ENCODE data around the gene SLC35F6. TPM values are rescaled to one million over a fixed set of nuclear protein-coding genes. Genes with fewer than 3 reads are reported as not detected.
A peak's percentile ranks its signal among the peaks of the same experiment; 100 is the strongest.

The SLC35F6 gene
- total RNA-seq, 3 donors from 2014 or later: 32.8 to 57.3 (median 55.1) TPM

DNA sequence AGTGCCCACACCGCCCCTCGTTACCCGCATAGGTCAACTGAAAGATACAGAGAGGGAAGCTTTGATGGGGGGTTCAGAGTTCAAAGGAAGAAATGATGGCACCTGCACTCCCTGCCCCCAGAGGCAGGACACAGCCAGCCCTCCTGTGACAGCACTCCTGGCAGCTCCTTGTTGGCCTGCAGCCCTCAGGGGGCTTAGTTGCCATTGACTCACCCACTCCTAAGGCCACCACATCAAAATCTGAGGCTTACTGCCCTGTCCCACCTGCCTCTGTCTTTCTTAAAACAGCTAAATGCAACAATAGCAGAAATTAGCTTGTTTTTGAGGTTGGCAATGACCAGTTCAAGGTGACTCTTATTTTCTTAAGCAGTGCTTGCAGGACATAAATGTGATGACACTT is 31.6 kb upstream of the SLC35F6 start:
- Histone ChIP-seq H3K27ac (no peak overlapping the region), H3K27me3 (no peaks in the 10 kb centered on the region), H3K4me1 (no peaks in the 10 kb centered on the region), H3K36me3 (no peaks in the 10 kb centered on the region), H3K9me3 (no peaks in the 10 kb centered on the region), H3K4me3 (no peak overlapping the region)
- intact Hi-C loops (cut with DNase I; ENCODE audit: low total_unique reads): no loop called here
- TF ChIP-seq POLR2AphosphoS5 (IDR thresholded peaks at IDR 0.05) (no peak), POLR2A (IDR thresholded peaks at IDR 0.05) (no peak)
- TF ChIP-seq, protein P1, sequence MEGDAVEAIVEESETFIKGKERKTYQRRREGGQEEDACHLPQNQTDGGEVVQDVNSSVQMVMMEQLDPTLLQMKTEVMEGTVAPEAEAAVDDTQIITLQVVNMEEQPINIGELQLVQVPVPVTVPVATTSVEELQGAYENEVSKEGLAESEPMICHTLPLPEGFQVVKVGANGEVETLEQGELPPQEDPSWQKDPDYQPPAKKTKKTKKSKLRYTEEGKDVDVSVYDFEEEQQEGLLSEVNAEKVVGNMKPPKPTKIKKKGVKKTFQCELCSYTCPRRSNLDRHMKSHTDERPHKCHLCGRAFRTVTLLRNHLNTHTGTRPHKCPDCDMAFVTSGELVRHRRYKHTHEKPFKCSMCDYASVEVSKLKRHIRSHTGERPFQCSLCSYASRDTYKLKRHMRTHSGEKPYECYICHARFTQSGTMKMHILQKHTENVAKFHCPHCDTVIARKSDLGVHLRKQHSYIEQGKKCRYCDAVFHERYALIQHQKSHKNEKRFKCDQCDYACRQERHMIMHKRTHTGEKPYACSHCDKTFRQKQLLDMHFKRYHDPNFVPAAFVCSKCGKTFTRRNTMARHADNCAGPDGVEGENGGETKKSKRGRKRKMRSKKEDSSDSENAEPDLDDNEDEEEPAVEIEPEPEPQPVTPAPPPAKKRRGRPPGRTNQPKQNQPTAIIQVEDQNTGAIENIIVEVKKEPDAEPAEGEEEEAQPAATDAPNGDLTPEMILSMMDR (IDR thresholded peaks at IDR 0.05): no peak
- DNase-seq (ENCODE audit: low spot score in 2 of 2): no peak

DNA sequence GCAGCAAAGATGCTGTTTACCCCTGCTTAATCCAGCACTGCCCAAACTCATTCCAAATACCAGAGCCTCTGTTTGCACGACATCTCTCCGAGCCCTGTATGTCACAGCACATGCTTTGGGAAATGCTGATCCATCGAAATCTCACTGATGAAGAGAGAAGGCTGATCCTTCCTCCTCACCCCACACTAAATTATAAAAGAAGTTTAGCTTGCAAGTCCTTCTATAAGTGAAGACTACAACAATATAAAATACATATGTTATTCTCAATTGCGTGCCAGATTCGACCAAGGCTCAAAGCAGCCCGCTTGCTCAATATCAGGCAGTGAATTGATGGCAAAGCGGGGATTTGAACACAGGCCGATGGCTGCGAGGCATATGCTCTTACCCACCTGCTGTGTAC is 30.7 kb upstream of the SLC35F6 start:
- Histone ChIP-seq H3K36me3 (no peaks in the 10 kb centered on the region), H3K4me1 (no peaks in the 10 kb centered on the region), H3K9me3 (no peaks in the 10 kb centered on the region), H3K4me3 (no peak overlapping the region), H3K27me3 (no peaks in the 10 kb centered on the region), H3K27ac (no peak overlapping the region)
- no peak for DNase-seq (ENCODE audit: low spot score in 2 of 2)
- TF ChIP-seq POLR2AphosphoS5 (IDR thresholded peaks at IDR 0.05) (no peak), POLR2A (IDR thresholded peaks at IDR 0.05) (no peak)
- TF ChIP-seq, protein P1 (IDR thresholded peaks at IDR 0.05): no peak
- intact Hi-C loops (cut with DNase I; ENCODE audit: low total_unique reads): no loop called here

- peak overlapping the region in 1 of 2 donors; percentile 5 for H3K27ac ChIP-seq
- TF ChIP-seq POLR2A (IDR thresholded peaks at IDR 0.05) (no peak), POLR2AphosphoS5 (IDR thresholded peaks at IDR 0.05) (no peak)
- TF ChIP-seq, protein P1 (IDR thresholded peaks at IDR 0.05): no peak
- H3K4me1 ChIP-seq: no peaks in the 10 kb centered on the region
- intact Hi-C loops (cut with DNase I; ENCODE audit: low total_unique reads): no loop called here
- no peaks in the 10 kb centered on the region for H3K27me3 ChIP-seq
- H3K9me3 ChIP-seq: no peaks in the 10 kb centered on the region
- no peak for DNase-seq (ENCODE audit: low spot score in 2 of 2)
- H3K4me3 ChIP-seq: no peak overlapping the region
- H3K36me3 ChIP-seq: no peaks in the 10 kb centered on the region
Observed at GRCh38 chr2:26735097-26735496, 29.0 kb upstream of the SLC35F6 start.

- Histone ChIP-seq H3K27me3 (no peaks in the 10 kb centered on the region), H3K4me1 (no peaks in the 10 kb centered on the region), H3K36me3 (no peaks in the 10 kb centered on the region), H3K9me3 (no peaks in the 10 kb centered on the region), H3K4me3 (no peak overlapping the region), H3K27ac (peak overlapping the region in 1 of 2 donors; percentile 38)
- intact Hi-C loops (cut with DNase I; ENCODE audit: low total_unique reads): no loop called here
- TF ChIP-seq POLR2AphosphoS5 (IDR thresholded peaks at IDR 0.05): peak in 2 of 3 donors; percentile 40 to 57
- no peak for TF ChIP-seq POLR2A (IDR thresholded peaks at IDR 0.05)
- DNase-seq (ENCODE audit: low spot score in 2 of 2): no peak
Observed at GRCh38 chr2:26735883-26736588, 28.0 kb upstream of the SLC35F6 start.

DNA sequence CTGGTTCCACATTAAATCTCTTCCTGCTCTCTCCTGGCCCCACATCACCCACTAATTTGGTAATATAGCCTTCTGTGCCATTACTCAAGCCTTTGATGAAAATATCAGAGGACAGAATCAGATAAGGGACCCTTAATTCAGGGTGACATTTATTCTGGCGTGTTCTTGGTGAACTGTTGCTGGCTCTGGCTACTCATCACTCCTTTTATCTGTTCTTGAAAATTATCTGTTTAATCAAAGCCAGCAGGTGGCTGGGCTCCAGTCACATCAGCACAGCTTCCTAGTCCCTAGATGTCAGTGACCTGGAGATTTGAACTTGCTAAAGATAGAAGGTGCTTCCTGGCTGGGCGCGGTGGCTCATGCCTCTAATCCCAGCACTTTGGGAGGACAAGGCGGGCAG is 26.9 kb upstream of the SLC35F6 start:
- no peak overlapping the region for H3K27ac ChIP-seq
- TF ChIP-seq POLR2A (IDR thresholded peaks at IDR 0.05) (no peak), POLR2AphosphoS5 (IDR thresholded peaks at IDR 0.05) (no peak)
- TF ChIP-seq, protein P1 (IDR thresholded peaks at IDR 0.05): no peak
- intact Hi-C loops (cut with DNase I; ENCODE audit: low total_unique reads): no loop called here
- no peak overlapping the region for H3K4me3 ChIP-seq
- H3K36me3 ChIP-seq: no peaks in the 10 kb centered on the region
- DNase-seq (ENCODE audit: low spot score in 2 of 2): no peak
- no peaks in the 10 kb centered on the region for H3K27me3 ChIP-seq
- no peaks in the 10 kb centered on the region for H3K4me1 ChIP-seq
- H3K9me3 ChIP-seq: no peaks in the 10 kb centered on the region

Data from breast epithelium (tissue), 4 donors.